ENCODE results near the gene CASZ1.

Gene CASZ1

GRCh38 chr1:10728595-10729410, 67.6 kb downstream of the CASZ1 start:
- DNase-seq = no peak
- Histone ChIP-seq H3K4me1 (ENCODE audit: control insufficient read depth, insufficient read depth, low read length, poor library complexity, severe bottlenecking) (no peaks in the 10 kb centered on the region), H3K4me3 (ENCODE audit: insufficient read depth, low read depth, low read length, poor library complexity, severe bottlenecking) (no peak overlapping the region), H3K27me3 (replicated peaks; ENCODE audit: control insufficient read depth, insufficient read depth, low read length, poor library complexity, severe bottlenecking) (no peaks in the 10 kb centered on the region), H3K9me3 (ENCODE audit: control insufficient read depth, low read length) (no peaks in the 10 kb centered on the region), H3K27ac (ENCODE audit: insufficient read depth, low read length, poor library complexity, severe bottlenecking) (no peak overlapping the region), H3K36me3 (ENCODE audit: control insufficient read depth, insufficient read depth, low read length) (no peaks in the 10 kb centered on the region)

- no peak overlapping the region for H3K27ac ChIP-seq (ENCODE audit: insufficient read depth, low read length, poor library complexity, severe bottlenecking)
- no peaks in the 10 kb centered on the region for H3K27me3 ChIP-seq (replicated peaks; ENCODE audit: control insufficient read depth, insufficient read depth, low read length, poor library complexity, severe bottlenecking)
- no peaks in the 10 kb centered on the region for H3K4me1 ChIP-seq (ENCODE audit: control insufficient read depth, insufficient read depth, low read length, poor library complexity, severe bottlenecking)
- no peaks in the 10 kb centered on the region for H3K36me3 ChIP-seq (ENCODE audit: control insufficient read depth, insufficient read depth, low read length)
- H3K4me3 ChIP-seq (ENCODE audit: insufficient read depth, low read depth, low read length, poor library complexity, severe bottlenecking) = no peak overlapping the region
- DNase-seq = no peak
- no peaks in the 10 kb centered on the region for H3K9me3 ChIP-seq (ENCODE audit: control insufficient read depth, low read length)
Measured at GRCh38 chr1:10727751-10728232, 68.7 kb downstream of the CASZ1 start.

GRCh38 chr1:10726355-10726754, 70.1 kb downstream of the CASZ1 start:
- no peaks in the 10 kb centered on the region for H3K4me1 ChIP-seq (ENCODE audit: control insufficient read depth, insufficient read depth, low read length, poor library complexity, severe bottlenecking)
- no peaks in the 10 kb centered on the region for H3K36me3 ChIP-seq (ENCODE audit: control insufficient read depth, insufficient read depth, low read length)
- no peak overlapping the region for H3K4me3 ChIP-seq (ENCODE audit: insufficient read depth, low read depth, low read length, poor library complexity, severe bottlenecking)
- no peaks in the 10 kb centered on the region for H3K27me3 ChIP-seq (replicated peaks; ENCODE audit: control insufficient read depth, insufficient read depth, low read length, poor library complexity, severe bottlenecking)
- no peak for DNase-seq
- H3K27ac ChIP-seq (ENCODE audit: insufficient read depth, low read length, poor library complexity, severe bottlenecking) = no peak overlapping the region
- H3K9me3 ChIP-seq (ENCODE audit: control insufficient read depth, low read length) = no peaks in the 10 kb centered on the region

- H3K9me3 ChIP-seq (ENCODE audit: control insufficient read depth, low read length) = no peaks in the 10 kb centered on the region
- no peaks in the 10 kb centered on the region for H3K36me3 ChIP-seq (ENCODE audit: control insufficient read depth, insufficient read depth, low read length)
- no peaks in the 10 kb centered on the region for H3K4me1 ChIP-seq (ENCODE audit: control insufficient read depth, insufficient read depth, low read length, poor library complexity, severe bottlenecking)
Measured at GRCh38 chr1:10724948-10725847, 71.2 kb downstream of the CASZ1 start.

GRCh38 chr1:10724511-10724910, 71.9 kb downstream of the CASZ1 start:
- H3K4me3 ChIP-seq (ENCODE audit: insufficient read depth, low read depth, low read length, poor library complexity, severe bottlenecking) = no peak overlapping the region
- no peak for DNase-seq
- H3K27me3 ChIP-seq (replicated peaks; ENCODE audit: control insufficient read depth, insufficient read depth, low read length, poor library complexity, severe bottlenecking) = no peaks in the 10 kb centered on the region
- H3K36me3 ChIP-seq (ENCODE audit: control insufficient read depth, insufficient read depth, low read length) = no peaks in the 10 kb centered on the region
- H3K4me1 ChIP-seq (ENCODE audit: control insufficient read depth, insufficient read depth, low read length, poor library complexity, severe bottlenecking) = no peaks in the 10 kb centered on the region
- no peaks in the 10 kb centered on the region for H3K9me3 ChIP-seq (ENCODE audit: control insufficient read depth, low read length)
- no peak overlapping the region for H3K27ac ChIP-seq (ENCODE audit: insufficient read depth, low read length, poor library complexity, severe bottlenecking)

More at GRCh38 chr1:10724948-10725847, 71.2 kb downstream of the CASZ1 start:
- no peak for DNase-seq
- Histone ChIP-seq H3K27me3 (replicated peaks; ENCODE audit: control insufficient read depth, insufficient read depth, low read length, poor library complexity, severe bottlenecking) (no peaks in the 10 kb centered on the region), H3K4me3 (ENCODE audit: insufficient read depth, low read depth, low read length, poor library complexity, severe bottlenecking) (no peak overlapping the region), H3K27ac (ENCODE audit: insufficient read depth, low read length, poor library complexity, severe bottlenecking) (no peak overlapping the region)

GRCh38 chr1:10724052-10724494, 72.4 kb downstream of the CASZ1 start:
- no peak overlapping the region for H3K4me3 ChIP-seq (ENCODE audit: insufficient read depth, low read depth, low read length, poor library complexity, severe bottlenecking)
- no peaks in the 10 kb centered on the region for H3K9me3 ChIP-seq (ENCODE audit: control insufficient read depth, low read length)
- no peak for DNase-seq
- no peaks in the 10 kb centered on the region for H3K36me3 ChIP-seq (ENCODE audit: control insufficient read depth, insufficient read depth, low read length)
- no peaks in the 10 kb centered on the region for H3K27me3 ChIP-seq (replicated peaks; ENCODE audit: control insufficient read depth, insufficient read depth, low read length, poor library complexity, severe bottlenecking)
- no peaks in the 10 kb centered on the region for H3K4me1 ChIP-seq (ENCODE audit: control insufficient read depth, insufficient read depth, low read length, poor library complexity, severe bottlenecking)
- no peak overlapping the region for H3K27ac ChIP-seq (ENCODE audit: insufficient read depth, low read length, poor library complexity, severe bottlenecking)

- Histone ChIP-seq H3K4me3 (ENCODE audit: insufficient read depth, low read depth, low read length, poor library complexity, severe bottlenecking) (no peak overlapping the region), H3K9me3 (ENCODE audit: control insufficient read depth, low read length) (no peaks in the 10 kb centered on the region), H3K4me1 (ENCODE audit: control insufficient read depth, insufficient read depth, low read length, poor library complexity, severe bottlenecking) (no peaks in the 10 kb centered on the region), H3K36me3 (ENCODE audit: control insufficient read depth, insufficient read depth, low read length) (no peaks in the 10 kb centered on the region), H3K27ac (ENCODE audit: insufficient read depth, low read length, poor library complexity, severe bottlenecking) (no peak overlapping the region), H3K27me3 (replicated peaks; ENCODE audit: control insufficient read depth, insufficient read depth, low read length, poor library complexity, severe bottlenecking) (no peaks in the 10 kb centered on the region)
- DNase-seq = no peak
Measured at GRCh38 chr1:10723317-10723716, 73.1 kb downstream of the CASZ1 start.

- no peaks in the 10 kb centered on the region for H3K27me3 ChIP-seq (replicated peaks; ENCODE audit: control insufficient read depth, insufficient read depth, low read length, poor library complexity, severe bottlenecking)
- no peaks in the 10 kb centered on the region for H3K9me3 ChIP-seq (ENCODE audit: control insufficient read depth, low read length)
- no peak for DNase-seq
- H3K4me1 ChIP-seq (ENCODE audit: control insufficient read depth, insufficient read depth, low read length, poor library complexity, severe bottlenecking) = no peaks in the 10 kb centered on the region
- H3K27ac ChIP-seq (ENCODE audit: insufficient read depth, low read length, poor library complexity, severe bottlenecking) = no peak overlapping the region
- H3K4me3 ChIP-seq (ENCODE audit: insufficient read depth, low read depth, low read length, poor library complexity, severe bottlenecking) = no peak overlapping the region
- H3K36me3 ChIP-seq (ENCODE audit: control insufficient read depth, insufficient read depth, low read length) = no peaks in the 10 kb centered on the region
Measured at GRCh38 chr1:10722803-10723202, 73.6 kb downstream of the CASZ1 start.

- Histone ChIP-seq H3K4me1 (ENCODE audit: control insufficient read depth, insufficient read depth, low read length, poor library complexity, severe bottlenecking) (no peaks in the 10 kb centered on the region), H3K27me3 (replicated peaks; ENCODE audit: control insufficient read depth, insufficient read depth, low read length, poor library complexity, severe bottlenecking) (no peaks in the 10 kb centered on the region), H3K36me3 (ENCODE audit: control insufficient read depth, insufficient read depth, low read length) (no peaks in the 10 kb centered on the region), H3K4me3 (ENCODE audit: insufficient read depth, low read depth, low read length, poor library complexity, severe bottlenecking) (no peak overlapping the region), H3K9me3 (ENCODE audit: control insufficient read depth, low read length) (no peaks in the 10 kb centered on the region), H3K27ac (ENCODE audit: insufficient read depth, low read length, poor library complexity, severe bottlenecking) (no peak overlapping the region)
- no peak for DNase-seq
Measured at GRCh38 chr1:10721381-10722321, 74.8 kb downstream of the CASZ1 start.

Measured in effector memory CD4-positive, alpha-beta T cell (primary cell).